ENCODE results near the gene SERTAD1.
"Not testable (repeated sequence)": the region's sequence is repeated elsewhere in the genome, so short reads cannot be mapped to it uniquely, and the experiment has no call there.

SERTAD1 gene

DNA sequence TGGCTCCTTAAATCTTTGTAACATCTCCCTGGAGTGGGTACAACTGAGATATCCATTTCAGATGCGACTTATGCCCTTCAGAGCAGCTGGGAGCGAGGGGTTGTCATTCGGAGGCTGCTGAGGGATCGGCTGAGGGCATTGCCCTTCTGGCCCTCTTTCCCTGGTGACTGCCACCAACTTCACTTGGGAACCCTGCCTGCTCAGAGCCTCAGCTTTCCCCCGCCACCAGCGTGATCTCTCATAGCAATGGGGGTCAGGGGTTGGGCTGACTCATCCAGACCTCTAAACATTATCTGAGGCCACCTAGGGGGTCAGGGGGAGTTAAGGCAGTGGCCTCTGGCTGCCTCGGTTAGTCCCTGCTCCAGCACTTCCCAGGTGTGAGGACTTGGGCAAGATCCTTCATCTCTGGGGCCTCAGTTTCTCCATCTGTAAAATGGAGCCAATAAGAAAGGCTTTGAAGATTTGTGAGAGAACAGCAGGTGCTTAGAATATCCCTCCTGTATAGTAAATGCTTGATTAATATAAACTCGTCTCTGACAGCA is 13.8 kb downstream of the SERTAD1 start:
- no peak for TF ChIP-seq CTCF (IDR thresholded peaks at IDR 0.05)
- H3K27me3 ChIP-seq (ENCODE audit: control insufficient read depth, insufficient read depth, low read length): no peaks in the 10 kb centered on the region
- peak overlapping the region; percentile 20 for H3K4me3 ChIP-seq (ENCODE audit: low read depth, low read length)
- no peaks in the 10 kb centered on the region for H3K79me2 ChIP-seq
- no peak overlapping the region for H3K9ac ChIP-seq
- H2AFZ ChIP-seq: peak overlapping the region; percentile 88
- peak overlapping the region; percentile 41 for H3K4me2 ChIP-seq (ENCODE audit: low read length)
- H3K9me3 ChIP-seq (ENCODE audit: control insufficient read depth, low read length): no peaks in the 10 kb centered on the region
- H3K36me3 ChIP-seq (ENCODE audit: control insufficient read depth, insufficient read depth, low read length): no peaks in the 10 kb centered on the region
- H3K27ac ChIP-seq: peak overlapping the region; percentile 68
- H3K4me1 ChIP-seq: peaks cover 37% of the 10 kb centered on the region

GRCh38 chr19:40411125-40411842 is 14.5 kb downstream of the SERTAD1 start:
- no peaks in the 10 kb centered on the region for H3K27me3 ChIP-seq (ENCODE audit: control insufficient read depth, insufficient read depth, low read length)
- no peak for TF ChIP-seq CTCF (IDR thresholded peaks at IDR 0.05)
- no peaks in the 10 kb centered on the region for H3K9me3 ChIP-seq (ENCODE audit: control insufficient read depth, low read length)
- no peaks in the 10 kb centered on the region for H3K79me2 ChIP-seq
- H3K4me3 ChIP-seq (ENCODE audit: low read depth, low read length): peak overlapping the region; percentile 20
- H3K9ac ChIP-seq: no peak overlapping the region
- H2AFZ ChIP-seq: peak overlapping the region; percentile 88
- H3K36me3 ChIP-seq (ENCODE audit: control insufficient read depth, insufficient read depth, low read length): no peaks in the 10 kb centered on the region
- H3K27ac ChIP-seq: peak overlapping the region; percentile 68
- peak overlapping the region; percentile 41 for H3K4me2 ChIP-seq (ENCODE audit: low read length)
- peaks cover 30% of the 10 kb centered on the region for H3K4me1 ChIP-seq

GRCh38 chr19:40410030-40410389 is 15.8 kb downstream of the SERTAD1 start:
- H3K79me2 ChIP-seq: no peaks in the 10 kb centered on the region
- no peak for TF ChIP-seq CTCF (IDR thresholded peaks at IDR 0.05)
- peaks cover 19% of the 10 kb centered on the region for H3K4me1 ChIP-seq
- H3K4me2 ChIP-seq (ENCODE audit: low read length): no peak overlapping the region
- no peak overlapping the region for H3K4me3 ChIP-seq (ENCODE audit: low read depth, low read length)
- H3K36me3 ChIP-seq (ENCODE audit: control insufficient read depth, insufficient read depth, low read length): no peaks in the 10 kb centered on the region
- H3K9ac ChIP-seq: no peak overlapping the region
- H3K27ac ChIP-seq: no peak overlapping the region
- no peak overlapping the region for H2AFZ ChIP-seq
- H3K27me3 ChIP-seq (ENCODE audit: control insufficient read depth, insufficient read depth, low read length): no peaks in the 10 kb centered on the region
- no peaks in the 10 kb centered on the region for H3K9me3 ChIP-seq (ENCODE audit: control insufficient read depth, low read length)

GRCh38 chr19:40408598-40408925 is 17.2 kb downstream of the SERTAD1 start:
- H3K79me2 ChIP-seq; H3K9me3 ChIP-seq (ENCODE audit: control insufficient read depth, low read length); H3K27ac ChIP-seq; H3K27me3 ChIP-seq (ENCODE audit: control insufficient read depth, insufficient read depth, low read length); H2AFZ ChIP-seq; H3K4me2 ChIP-seq (ENCODE audit: low read length); H3K4me3 ChIP-seq (ENCODE audit: low read depth, low read length); H3K36me3 ChIP-seq (ENCODE audit: control insufficient read depth, insufficient read depth, low read length); H3K9ac ChIP-seq: not testable (repeated sequence)
- H3K4me1 ChIP-seq: peaks cover 12% of the 10 kb centered on the region

DNA sequence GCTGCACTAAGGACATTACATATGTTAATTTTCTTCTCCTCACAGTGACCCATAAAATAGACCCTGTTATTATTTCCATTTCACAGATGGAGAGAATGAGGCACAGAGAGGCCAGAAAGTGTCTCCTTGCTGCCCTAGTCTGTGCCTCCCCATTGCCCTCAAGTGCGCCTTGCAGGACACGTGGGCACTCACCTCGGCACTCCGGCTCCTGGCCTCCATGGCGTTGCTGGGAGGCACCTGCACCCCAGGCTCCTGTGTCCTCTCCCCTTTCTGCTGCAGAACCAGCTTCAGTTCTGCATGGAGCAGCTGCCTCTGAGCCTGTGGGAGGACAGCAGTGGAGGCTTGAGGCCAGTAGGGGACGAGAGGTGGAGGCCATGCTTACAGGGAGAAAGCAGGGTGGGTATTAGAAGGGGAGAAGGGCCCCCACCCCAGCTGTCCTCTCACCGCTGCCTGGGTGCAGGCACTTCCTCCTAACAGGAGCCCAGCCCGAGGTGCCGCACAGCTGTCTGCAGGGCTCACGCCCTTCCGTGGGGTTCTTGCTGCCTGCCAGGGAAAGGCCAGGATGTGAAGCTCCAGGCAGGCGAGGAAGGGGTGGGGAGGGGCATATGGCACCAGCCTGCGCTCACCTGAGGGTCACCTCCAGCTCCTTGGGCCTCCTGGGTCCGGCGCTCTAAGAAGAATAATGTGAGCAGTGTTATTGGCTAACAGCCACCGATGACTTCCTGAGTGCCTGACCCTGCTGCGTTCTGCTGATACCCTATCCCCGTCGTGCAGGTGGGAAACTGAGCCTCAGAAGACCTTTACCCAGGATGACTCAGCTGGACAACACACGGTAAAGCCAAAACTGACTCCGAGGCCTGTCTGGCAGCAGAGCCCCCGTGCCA is 17.8 kb downstream of the SERTAD1 start:
- Histone ChIP-seq H3K36me3 (ENCODE audit: control insufficient read depth, insufficient read depth, low read length) (no peaks in the 10 kb centered on the region), H3K79me2 (no peaks in the 10 kb centered on the region), H3K4me3 (ENCODE audit: low read depth, low read length) (no peak overlapping the region), H3K27me3 (ENCODE audit: control insufficient read depth, insufficient read depth, low read length) (no peaks in the 10 kb centered on the region), H2AFZ (no peak overlapping the region), H3K9ac (no peak overlapping the region), H3K27ac (no peak overlapping the region), H3K4me2 (ENCODE audit: low read length) (no peak overlapping the region), H3K4me1 (peaks cover 12% of the 10 kb centered on the region), H3K9me3 (ENCODE audit: control insufficient read depth, low read length) (no peaks in the 10 kb centered on the region)
- TF ChIP-seq CTCF (IDR thresholded peaks at IDR 0.05): no peak

Measured in parathyroid adenoma (tissue), 2 donors.